K562 (cell line): Measurements from ENCODE around the gene GGT1. TPM values are rescaled to one million over a fixed set of nuclear protein-coding genes. Genes with fewer than 3 reads are reported as not detected.
"Not testable (repeated sequence)": the region's sequence is repeated elsewhere in the genome, so short reads cannot be mapped to it uniquely, and the experiment has no call there.

Experiments
- ATAC-seq: fragments of 200-7000 bp; cut with Tn5 transposase; 3 replicates; pipeline ENCODE4 v1.9.1; 2020; ENCODE audit warnings: moderate library complexity
- BruUV-seq: library from RNA; stranded (reverse); fragments of 400-500 nt; replicated peaks from 2 replicates; lab custom pipeline; 2021; lab: Mats Ljungman, UMichigan
- CTCF ChIA-PET: fragments of 300-600 bp; formaldehyde crosslinking; extraction: SDS; loops from one replicate; lab custom pipeline; 2021; ENCODE audit warnings: low intra/inter-chr PET ratio; lab: Yijun Ruan, JAX
- POLR2A ChIA-PET: fragments of 300-600, 350-650 bp; sonication (Branson Sonifier 250); formaldehyde crosslinking; extraction: SDS; loops from one replicate; lab custom pipeline; 2021; ENCODE audit warnings: antibody characterized with exemption, inconsistent platforms; lab: Yijun Ruan, JAX
- DNase-seq, 4 experiments: peaks; one replicate each; pipeline versions ENCODE4 v3.0.0 to v3.0.0-alpha.2; 2011 to 2018; ENCODE audit warnings: low spot score in 3 of 4, mixed read lengths in 3 of 4; ENCODE audit errors: extremely low read depth in 1 of 4
- FAIRE-seq: peaks from 2 replicates; lab custom pipeline; 2011; peaks lifted over from hg19 to GRCh38; lab: Jason Lieb, UNC
- H2AFZ ChIP-seq: 2 replicates; pipeline ENCODE4 v1.6.0; 2011; ENCODE audit warnings: low read depth, low read length, control low read depth, inconsistent platforms
- H3K27ac ChIP-seq: fragments of 200-600 bp; 3 replicates; pipeline ENCODE4 v1.8.0; 2011; ENCODE audit warnings: low read depth, mild to moderate bottlenecking, control low read depth, inconsistent platforms, low read length, moderate library complexity, mixed read lengths; ENCODE audit errors: extremely low read depth
- H3K27me3 ChIP-seq, 2 experiments: fragments of 300-600 bp in 1 of 2; 2 replicates in 1 of 2; 3 replicates in 1 of 2; pipeline versions ENCODE4 v1.6.0 to v1.8.0; 2011; ENCODE audit warnings: inconsistent platforms in 2 of 2, low read length in 2 of 2, mild to moderate bottlenecking in 1 of 2, mixed read lengths in 1 of 2, moderate library complexity in 1 of 2; ENCODE audit not compliant: control insufficient read depth in 2 of 2, insufficient read depth in 2 of 2
- H3K36me3 ChIP-seq: fragments of 300-600 bp; 3 replicates; pipeline ENCODE4 v1.8.0; 2011; ENCODE audit warnings: mild to moderate bottlenecking, low read length, inconsistent platforms; ENCODE audit not compliant: control insufficient read depth, insufficient read depth
- H3K4me1 ChIP-seq, 2 experiments: fragments of 200-600 bp in 1 of 2; replicated peaks in 1 of 2; 2 replicates in 1 of 2; 3 replicates in 1 of 2; pipeline versions ENCODE4 v1.5.1 to v1.8.0; 2011; ENCODE audit warnings: inconsistent platforms in 2 of 2, low read length in 2 of 2, mild to moderate bottlenecking in 1 of 2, mixed read lengths in 1 of 2, moderate library complexity in 1 of 2; ENCODE audit not compliant: control insufficient read depth in 2 of 2, insufficient read depth in 2 of 2
- H3K4me2 ChIP-seq: 2 replicates; pipeline ENCODE4 v1.6.1; 2011; ENCODE audit warnings: low read length, control low read depth, inconsistent platforms, mixed read lengths; ENCODE audit not compliant: insufficient read depth
- H3K4me3 ChIP-seq: fragments of 200-600 bp; sonication (generic), shearing (Covaris generic); 2 replicates; pipeline ENCODE4 v1.5.1; 2016; ENCODE audit warnings: control low read depth, inconsistent platforms
- H3K79me2 ChIP-seq: fragments of 200-600 bp; 3 replicates; pipeline ENCODE4 v1.8.0; 2011; ENCODE audit warnings: low read length, inconsistent platforms; ENCODE audit not compliant: control insufficient read depth, insufficient read depth
- H3K9ac ChIP-seq, 2 experiments: 2 replicates each; pipeline versions ENCODE4 v1.6.0 to v1.6.1; 2011; ENCODE audit warnings: low read depth in 2 of 2, low read length in 2 of 2, control low read depth in 1 of 2, inconsistent platforms in 1 of 2, mild to moderate bottlenecking in 1 of 2, mixed read lengths in 1 of 2; ENCODE audit not compliant: insufficient read depth in 1 of 2
- H3K9me1 ChIP-seq: one replicate; pipeline ENCODE4 v1.6.0; 2011; ENCODE audit warnings: inconsistent platforms, mild to moderate bottlenecking, low read length, moderate library complexity; ENCODE audit not compliant: control insufficient read depth, insufficient read depth
- H3K9me3 ChIP-seq: replicated peaks from 2 replicates; pipeline ENCODE4 v1.5.1; 2011; ENCODE audit warnings: low read depth, low read length, inconsistent platforms; ENCODE audit not compliant: control insufficient read depth, insufficient read depth
- H4K20me1 ChIP-seq: replicated peaks from 2 replicates; pipeline ENCODE4 v1.6.1; 2011; ENCODE audit warnings: low read length, inconsistent platforms, mixed read lengths; ENCODE audit not compliant: control insufficient read depth, insufficient read depth
- NFIC ChIP-seq: fragments of 450-650 bp; IDR thresholded peaks from 2 replicates; pipeline ENCODE4 v1.6.1; 2017; ENCODE audit warnings: mild to moderate bottlenecking, inconsistent platforms
- RBFOX2 ChIP-seq: fragments of 200-400 bp; formaldehyde crosslinking; IDR thresholded peaks from 2 replicates; pipeline ENCODE4 v1.6.1; 2017; ENCODE audit warnings: low read depth, mild to moderate bottlenecking, low read length, moderate library complexity
- WGBS: fragments of 100-300 bp; shearing (Covaris generic); methylation state at CpG from one replicate; pipeline ENCODE4 v1.1.6; 2016; ENCODE audit warnings: low coverage, mixed read lengths; ENCODE audit not compliant: insufficient coverage; ENCODE audit errors: missing lambda C conversion rate; 5-methylcytosine and 5-hydroxymethylcytosine counted together
- in situ Hi-C: fragments of 300-500 bp; cut with MboI; formaldehyde crosslinking; loops from 4 replicates; pipeline ENCODE4 v1.15.0; 2018; ENCODE audit warnings: inconsistent platforms, mixed read lengths
- intact Hi-C: fragments of 100-400 bp; cut with micrococcal nuclease; formaldehyde crosslinking; loops from 2 replicates; pipeline ENCODE4 v1.14.2; 2022
- polyA plus RNA-seq, 8 experiments: library from polyadenylated mRNA; depleted of rRNA in 4 of 8; stranded (reverse) in 5 of 8; unstranded in 3 of 8; fragments of >200 nt; fragmentation: Nextera tagmentation in 2 of 8; fragmentation: Illumina TruSeq in 1 of 8; extraction: Ambion mirVana in 2 of 8; extraction: Trizol in 1 of 8; gene quantifications; 2 replicates each; pipeline versions ENCODE4 v1.2.1 to v1.2.3, GENCODE V29; 2011 to 2014; ENCODE audit warnings: inconsistent platforms in 1 of 8, missing spikeins in 1 of 8
- total RNA-seq, 7 experiments: library from RNA; depleted of rRNA in 6 of 7; stranded (reverse); fragments of >200 nt in 6 of 7; fragmentation: Illumina TruSeq in 2 of 7; extraction: Trizol in 2 of 7; gene quantifications; 2 replicates each; pipeline versions ENCODE4 v1.2.1 to v1.2.3, GENCODE V29; 2011 to 2021; ENCODE audit warnings: low replicate concordance in 1 of 7
- TF ChIP-seq, protein P1 (sequence below): sonication (generic); formaldehyde crosslinking; IDR thresholded peaks from 2 replicates; pipeline ENCODE4 v1.8.0; 2022; ENCODE audit warnings: missing genetic modification reagents, mild to moderate bottlenecking, moderate library complexity, borderline replicate concordance

Gene GGT1
- total and polyA plus RNA-seq, 9 of the 15 experiments (the other 6 are each of a cell fraction or from before 2014, with no cell fraction given) = 0.46 to 11.8 (median 6.9) TPM

DNA sequence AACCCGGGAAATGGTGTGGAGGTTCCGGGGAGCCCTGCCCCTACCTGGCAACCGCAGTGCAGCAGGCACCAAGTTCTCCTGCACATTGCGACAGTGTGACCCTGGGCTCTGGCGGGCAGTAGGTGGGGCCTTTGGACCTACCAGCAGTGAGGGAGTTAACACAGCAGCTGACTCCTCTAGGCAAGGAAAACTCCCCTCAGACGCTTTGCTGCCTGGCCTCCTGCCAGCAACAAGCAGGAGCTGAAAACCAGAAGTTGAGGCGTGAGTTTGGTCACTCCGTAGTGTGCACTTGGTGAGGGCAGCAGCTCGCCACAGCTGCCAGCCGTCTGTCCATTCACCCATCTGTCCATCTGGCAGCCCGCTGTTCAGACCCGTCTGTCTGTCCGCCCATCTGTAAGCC lies 29.6 kb downstream of the GGT1 start:
- intact Hi-C loops, ATAC-seq, FAIRE-seq, POLR2A ChIA-PET, H3K4me3 ChIP-seq, in situ Hi-C loops, CTCF ChIA-PET, H3K79me2 ChIP-seq, H3K9ac ChIP-seq, H3K27me3 ChIP-seq, H3K9me3 ChIP-seq, H2AFZ ChIP-seq, H3K4me2 ChIP-seq, H3K27ac ChIP-seq, H3K9me1 ChIP-seq, H3K36me3 ChIP-seq, BruUV-seq, H4K20me1 ChIP-seq: not testable (repeated sequence)
- H3K4me1 ChIP-seq = peaks cover 9 to 29% of the 10 kb centered on the region in 2 experiments; a peak in 3 of 5 replicates
- peak; percentile 64 for TF ChIP-seq NFIC
- TF ChIP-seq, protein P1, sequence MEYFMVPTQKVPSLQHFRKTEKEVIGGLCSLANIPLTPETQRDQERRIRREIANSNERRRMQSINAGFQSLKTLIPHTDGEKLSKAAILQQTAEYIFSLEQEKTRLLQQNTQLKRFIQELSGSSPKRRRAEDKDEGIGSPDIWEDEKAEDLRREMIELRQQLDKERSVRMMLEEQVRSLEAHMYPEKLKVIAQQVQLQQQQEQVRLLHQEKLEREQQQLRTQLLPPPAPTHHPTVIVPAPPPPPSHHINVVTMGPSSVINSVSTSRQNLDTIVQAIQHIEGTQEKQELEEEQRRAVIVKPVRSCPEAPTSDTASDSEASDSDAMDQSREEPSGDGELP = peak; percentile 46; the same call in 1 of the 2 replicates
- TF ChIP-seq RBFOX2 = 0 out of 2 replicates have a peak, but pooled peaks have one; percentile 21
- peak in 1 of 4 experiments; percentile 37 for DNase-seq
- 3% methylated on average over 5 of the region's 13 CpGs for WGBS
